Activated T-cell treated with anti-CD3 and anti-CD28 coated beads, Interleukin-2, amount 50 U/mL, for 4 hours (primary cell): ENCODE results near the gene SYT3. TPM values are rescaled to one million over a fixed set of nuclear protein-coding genes. Genes with fewer than 3 reads are reported as not detected.
"Not testable (repeated sequence)": the region's sequence is repeated elsewhere in the genome, so short reads cannot be mapped to it uniquely, and the experiment has no call there.

Experiments
- ATAC-seq, 2 donors: fragments of 200-7000 bp; cut with Tn5 transposase; one replicate each; pipeline ENCODE4 v1.10.0; 2021
- DNase-seq: peaks from one replicate; pipeline ENCODE4 v3.0.0-alpha.2; 2020
- H3K27me3 Mint-ChIP-seq: one replicate; pipeline ENCODE4 v1.8.0; 2021; ENCODE audit warnings: low read depth, mixed read lengths
- H3K36me3 Mint-ChIP-seq: one replicate; pipeline ENCODE4 v1.8.0; 2022; ENCODE audit warnings: mixed read lengths; ENCODE audit not compliant: insufficient read depth
- H3K4me1 Mint-ChIP-seq: one replicate; pipeline ENCODE4 v1.8.0; 2021; ENCODE audit warnings: low read depth, mixed read lengths
- H3K4me3 Mint-ChIP-seq: one replicate; pipeline ENCODE4 v1.8.0; 2021; ENCODE audit warnings: mild to moderate bottlenecking, moderate library complexity, mixed read lengths
- H3K9me3 Mint-ChIP-seq: one replicate; pipeline ENCODE4 v1.8.0; 2021; ENCODE audit warnings: mixed read lengths
- total RNA-seq, 3 donors: library from RNA; stranded (reverse); gene quantifications; one replicate each; pipeline ENCODE4 v1.2.1, GENCODE V29; 2021

SYT3 gene
- total RNA-seq, 3 donors from 2014 or later, result 0.35 to 1.2 (median 0.66) TPM

DNA sequence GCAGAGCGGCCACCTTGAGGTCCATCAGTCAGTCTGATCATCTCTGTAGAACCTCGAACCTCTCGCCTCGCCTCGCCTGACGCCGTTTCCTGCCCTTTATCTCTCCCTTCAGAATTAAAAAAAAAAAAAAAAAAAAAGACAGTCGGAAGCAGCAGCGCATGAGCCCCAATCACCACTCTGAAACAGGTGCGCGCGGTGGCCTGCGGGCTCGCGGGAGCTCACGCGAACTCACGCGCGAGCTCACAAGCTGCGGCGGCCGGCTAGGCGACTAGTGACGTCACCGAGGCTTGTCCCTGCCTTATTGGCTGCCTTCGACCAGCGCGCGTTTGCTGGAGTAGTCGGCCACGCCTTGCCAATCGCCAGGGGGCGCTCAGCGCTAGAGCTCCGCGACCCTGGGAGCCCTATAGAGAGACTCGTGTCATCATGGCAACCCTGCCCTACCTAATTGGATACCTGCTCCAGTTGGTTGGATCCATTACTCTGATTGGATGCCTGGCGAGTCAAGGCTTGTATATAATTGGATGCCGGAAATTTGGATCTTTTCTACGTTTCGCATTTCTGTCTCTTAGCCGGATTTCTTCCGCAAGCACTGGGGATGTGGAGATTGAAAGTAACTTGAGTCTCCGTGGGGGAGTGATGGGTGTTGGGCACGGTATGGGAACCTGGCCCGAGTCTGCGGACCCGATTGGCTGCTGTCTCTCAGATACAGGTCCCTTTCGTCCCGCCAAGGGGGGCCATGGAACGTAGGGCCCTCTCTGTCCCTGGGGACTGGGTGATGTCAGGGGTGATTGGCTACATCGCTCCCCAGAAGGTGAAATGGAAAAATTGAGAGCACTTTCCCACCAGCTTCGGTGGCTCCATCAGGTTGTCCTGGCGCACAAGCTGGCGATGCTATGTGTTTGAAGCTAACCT lies 31.6 kb downstream of the SYT3 start:
- Mint-ChIP-seq H3K36me3 (no peaks in the 10 kb centered on the region), H3K27me3 (peaks cover 35% of the 10 kb centered on the region), H3K9me3 (peaks cover 6% of the 10 kb centered on the region), H3K4me1 (peaks cover 7% of the 10 kb centered on the region), H3K4me3 (peak overlapping the region; percentile 55)
- DNase-seq (peak; percentile 53), ATAC-seq (peak; percentile 92 to 93)

GRCh38 chr19:50607388-50607787 lies 32.3 kb downstream of the SYT3 start:
- Mint-ChIP-seq H3K4me3 (no peak overlapping the region), H3K27me3 (peaks cover 40% of the 10 kb centered on the region), H3K9me3 (peaks cover 6% of the 10 kb centered on the region)

DNA sequence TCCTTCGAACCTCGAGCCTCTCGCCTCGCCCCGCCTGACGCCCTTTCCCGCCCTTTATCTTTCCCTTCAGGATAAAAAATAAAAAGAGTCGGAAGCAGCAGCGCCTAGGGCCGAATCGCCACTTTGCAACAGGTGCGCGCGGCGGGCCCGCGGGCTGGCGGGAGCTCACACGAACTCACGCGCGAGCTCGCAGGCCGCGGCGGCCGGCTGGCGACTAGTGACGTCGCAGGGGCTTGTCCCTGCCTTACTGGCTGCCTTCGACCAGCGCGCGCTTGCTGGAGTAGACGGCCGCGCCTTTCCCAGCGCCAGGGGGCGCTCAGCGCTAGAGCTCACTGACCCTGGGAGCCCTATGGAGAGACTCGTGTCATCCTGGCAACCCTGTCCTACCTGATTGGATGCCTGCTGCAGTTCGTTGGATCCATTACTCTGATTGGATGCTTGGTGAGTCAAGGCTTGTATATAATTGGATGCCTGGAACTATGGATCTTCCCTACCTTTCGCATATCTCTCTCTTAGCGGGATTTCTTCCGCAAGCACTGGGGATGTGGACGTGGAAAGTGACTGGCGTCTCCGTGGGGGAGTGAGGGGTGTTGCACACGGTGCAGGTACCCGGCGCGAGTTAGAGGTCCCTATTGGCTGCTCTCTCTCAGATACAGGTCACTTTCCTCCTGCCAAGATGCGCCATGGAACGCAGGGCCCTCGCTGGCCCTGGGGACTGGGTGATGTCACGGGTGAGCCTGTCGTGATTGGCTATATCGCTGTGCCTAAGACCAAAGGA lies 33.4 kb downstream of the SYT3 start:
- H3K4me3 Mint-ChIP-seq, DNase-seq, H3K9me3 Mint-ChIP-seq, H3K4me1 Mint-ChIP-seq, H3K36me3 Mint-ChIP-seq: not testable (repeated sequence)
- ATAC-seq, result peak; percentile 39 to 56
- H3K27me3 Mint-ChIP-seq, result peaks cover 50% of the 10 kb centered on the region

More at GRCh38 chr19:50607388-50607787, 32.3 kb downstream of the SYT3 start:
- Mint-ChIP-seq H3K36me3 (no peaks in the 10 kb centered on the region), H3K4me1 (peaks cover 7% of the 10 kb centered on the region)
- DNase-seq (no peak), ATAC-seq (no peak)

GRCh38 chr19:50604264-50605073 lies 35.2 kb downstream of the SYT3 start:
- peaks cover 45% of the 10 kb centered on the region for H3K27me3 Mint-ChIP-seq
- not testable (repeated sequence) for H3K36me3 Mint-ChIP-seq, H3K9me3 Mint-ChIP-seq, H3K4me1 Mint-ChIP-seq, DNase-seq, H3K4me3 Mint-ChIP-seq
- peak; percentile 38 to 44 for ATAC-seq

DNA sequence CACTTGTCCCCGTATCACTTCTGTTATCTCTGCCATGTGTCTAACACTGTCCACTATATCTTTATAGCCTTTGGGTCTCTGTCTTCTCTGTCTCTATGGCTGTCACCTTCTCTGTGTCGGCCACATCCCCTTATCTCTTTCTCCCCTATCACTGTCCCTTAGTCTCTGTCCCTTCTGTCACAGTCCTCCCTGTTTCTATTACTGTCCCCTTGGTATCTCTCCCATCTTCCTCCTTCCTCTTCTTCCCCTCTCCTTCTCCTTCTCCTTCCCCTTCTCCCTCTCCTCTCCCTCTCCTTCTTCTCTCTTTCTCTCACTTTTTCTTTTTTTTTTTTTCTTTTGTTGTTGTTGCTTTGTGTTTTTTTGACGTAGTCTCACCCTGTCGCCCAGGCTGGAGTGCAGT lies 36.7 kb downstream of the SYT3 start:
- DNase-seq (no peak), ATAC-seq (no peak)
- H3K36me3 Mint-ChIP-seq, result no peaks in the 10 kb centered on the region
- H3K27me3 Mint-ChIP-seq, result peaks cover 41% of the 10 kb centered on the region
- no peak overlapping the region for H3K4me3 Mint-ChIP-seq
- H3K4me1 Mint-ChIP-seq, result peaks cover 3% of the 10 kb centered on the region
- H3K9me3 Mint-ChIP-seq, result no peaks in the 10 kb centered on the region

DNA sequence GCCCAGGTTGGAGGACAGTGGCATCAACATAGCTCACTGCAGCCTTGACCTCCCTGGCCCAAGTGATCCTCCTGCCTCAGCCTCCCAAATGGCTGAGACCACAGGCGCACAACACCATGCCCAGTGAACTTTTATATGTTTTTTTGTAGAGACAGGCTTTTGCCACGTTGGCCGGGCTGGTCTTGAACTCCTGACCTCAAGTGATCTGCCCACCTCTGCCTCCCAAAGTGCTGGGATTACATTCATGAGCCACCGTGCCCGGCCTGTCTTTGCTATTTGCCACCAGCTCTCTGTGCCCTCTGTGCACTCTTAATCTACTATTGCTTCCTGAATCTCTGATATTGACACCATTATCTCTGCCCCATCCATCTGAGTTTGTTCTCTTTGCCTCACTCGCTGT lies 37.2 kb downstream of the SYT3 start:
- Mint-ChIP-seq H3K4me1 (peaks cover 3% of the 10 kb centered on the region), H3K36me3 (no peaks in the 10 kb centered on the region), H3K4me3 (no peak overlapping the region), H3K9me3 (no peaks in the 10 kb centered on the region), H3K27me3 (peaks cover 42% of the 10 kb centered on the region)
- no peak for ATAC-seq
- no peak for DNase-seq

DNA sequence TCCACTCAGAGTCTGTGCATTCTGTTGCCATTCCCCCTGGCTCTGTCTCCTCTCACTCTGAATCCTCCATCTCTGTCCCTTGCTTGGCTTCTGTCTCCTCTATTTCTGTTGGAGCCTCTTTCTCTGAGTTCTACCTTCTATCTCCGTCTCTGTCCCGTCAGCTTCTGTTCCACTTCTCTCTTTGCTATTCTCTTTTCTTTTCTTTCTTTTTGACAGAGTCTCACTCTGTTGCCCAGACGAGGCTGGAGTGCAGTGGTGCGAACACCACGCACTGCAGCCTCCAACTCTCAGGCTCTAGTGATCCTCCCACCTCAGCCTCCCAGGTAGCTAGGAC lies 37.6 kb downstream of the SYT3 start:
- no peaks in the 10 kb centered on the region for H3K36me3 Mint-ChIP-seq
- DNase-seq (no peak), ATAC-seq (no peak)
- H3K4me3 Mint-ChIP-seq, result no peak overlapping the region
- H3K9me3 Mint-ChIP-seq, result no peaks in the 10 kb centered on the region
- no peaks in the 10 kb centered on the region for H3K4me1 Mint-ChIP-seq
- peaks cover 39% of the 10 kb centered on the region for H3K27me3 Mint-ChIP-seq

- DNase-seq, result no peak
- Mint-ChIP-seq H3K4me1 (no peaks in the 10 kb centered on the region), H3K4me3 (no peak overlapping the region), H3K9me3 (no peaks in the 10 kb centered on the region), H3K36me3 (no peaks in the 10 kb centered on the region), H3K27me3 (peaks cover 36% of the 10 kb centered on the region)
- ATAC-seq, result peak in 1 of 2 donors; percentile 8
Measured at GRCh38 chr19:50601407-50602088, 38.1 kb downstream of the SYT3 start.

DNA sequence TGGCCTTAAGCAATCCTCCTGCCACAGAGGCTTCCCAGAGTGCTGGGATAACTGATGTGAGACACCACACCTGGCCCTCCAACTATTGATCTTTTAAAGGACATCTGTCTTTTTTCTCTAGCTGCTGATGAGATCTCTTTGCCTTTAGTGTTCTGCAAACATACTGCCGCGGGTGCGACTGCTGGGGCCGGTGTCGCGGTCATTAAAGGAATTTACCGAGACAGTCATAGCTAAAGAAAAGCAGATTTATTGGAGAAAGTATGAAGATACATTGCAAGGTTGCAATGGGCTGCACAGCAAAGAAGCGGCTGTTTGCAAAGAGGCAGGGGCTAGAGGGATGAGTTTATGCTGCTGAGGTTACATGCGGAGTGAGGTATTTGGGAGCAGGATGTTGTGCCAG lies 40.3 kb downstream of the SYT3 start:
- H3K36me3 Mint-ChIP-seq, result no peaks in the 10 kb centered on the region
- no peak for DNase-seq
- no peak overlapping the region for H3K4me3 Mint-ChIP-seq
- H3K9me3 Mint-ChIP-seq, result no peaks in the 10 kb centered on the region
- ATAC-seq, result no peak
- H3K4me1 Mint-ChIP-seq, result no peaks in the 10 kb centered on the region
- peaks cover 32% of the 10 kb centered on the region for H3K27me3 Mint-ChIP-seq

DNA sequence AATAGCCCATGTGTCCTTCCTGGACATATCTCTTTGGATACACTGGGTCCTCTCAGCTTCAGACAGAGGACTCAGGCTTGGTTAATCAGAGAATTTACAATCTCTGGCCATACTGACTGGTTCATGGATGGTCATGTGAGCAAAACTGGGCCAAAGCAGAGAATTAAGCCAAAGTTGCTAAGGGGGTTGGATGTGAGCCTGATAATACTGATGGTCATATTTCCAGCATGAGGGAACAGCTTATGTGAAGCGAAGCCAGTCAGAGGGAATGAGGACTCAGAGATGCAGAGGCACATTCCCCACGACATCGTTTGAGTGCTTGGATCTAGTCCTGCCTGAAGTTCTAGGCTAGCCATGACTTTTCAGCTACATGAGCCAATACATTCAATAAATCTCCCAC lies 49.5 kb downstream of the SYT3 start:
- H3K4me3 Mint-ChIP-seq, result no peak overlapping the region
- H3K9me3 Mint-ChIP-seq, result no peaks in the 10 kb centered on the region
- ATAC-seq (no peak), DNase-seq (no peak)
- no peaks in the 10 kb centered on the region for H3K36me3 Mint-ChIP-seq
- peaks cover 9% of the 10 kb centered on the region for H3K27me3 Mint-ChIP-seq
- no peaks in the 10 kb centered on the region for H3K4me1 Mint-ChIP-seq

DNA sequence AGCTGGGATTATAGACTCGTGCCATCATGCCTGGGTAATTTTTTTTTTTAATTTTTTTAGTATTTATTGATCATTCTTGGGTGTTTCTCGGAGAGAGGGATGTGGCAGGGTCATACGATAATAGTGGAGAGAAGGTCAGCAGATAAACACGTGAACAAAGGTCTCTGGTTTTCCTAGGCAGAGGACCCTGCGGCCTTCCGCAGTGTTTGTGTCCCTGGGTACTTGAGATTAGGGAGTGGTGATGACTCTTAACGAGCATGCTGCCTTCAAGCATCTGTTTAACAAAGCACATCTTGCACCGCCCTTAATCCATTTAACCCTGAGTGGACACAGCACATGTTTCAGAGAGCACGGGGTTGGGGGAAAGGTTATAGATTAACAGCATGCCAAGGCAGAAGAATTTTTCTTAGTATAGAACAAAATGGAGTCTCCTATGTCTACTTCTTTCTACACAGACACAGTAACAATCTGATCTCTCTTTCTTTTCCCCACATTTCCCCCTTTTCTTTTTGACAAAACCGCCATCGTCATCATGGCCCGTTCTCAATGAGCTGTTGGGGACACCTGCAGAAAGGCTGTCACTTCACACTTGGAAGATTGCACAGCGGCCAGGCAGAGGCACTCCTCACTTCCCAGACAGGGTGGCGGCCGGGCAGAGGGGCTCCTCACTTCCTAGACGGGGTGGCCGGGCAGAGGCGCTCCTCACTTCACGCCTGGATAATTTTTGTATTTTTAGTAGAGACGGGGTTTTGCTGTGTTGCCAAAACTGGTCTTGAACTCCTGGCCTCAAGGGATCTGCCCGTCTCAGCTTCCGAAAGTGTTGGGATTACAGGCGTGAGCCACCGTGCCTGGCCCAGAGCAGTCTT lies 57.7 kb downstream of the SYT3 start:
- H3K9me3 Mint-ChIP-seq, ATAC-seq, DNase-seq, H3K36me3 Mint-ChIP-seq, H3K4me1 Mint-ChIP-seq, H3K4me3 Mint-ChIP-seq: not testable (repeated sequence)
- H3K27me3 Mint-ChIP-seq, result peaks cover 11% of the 10 kb centered on the region

DNA sequence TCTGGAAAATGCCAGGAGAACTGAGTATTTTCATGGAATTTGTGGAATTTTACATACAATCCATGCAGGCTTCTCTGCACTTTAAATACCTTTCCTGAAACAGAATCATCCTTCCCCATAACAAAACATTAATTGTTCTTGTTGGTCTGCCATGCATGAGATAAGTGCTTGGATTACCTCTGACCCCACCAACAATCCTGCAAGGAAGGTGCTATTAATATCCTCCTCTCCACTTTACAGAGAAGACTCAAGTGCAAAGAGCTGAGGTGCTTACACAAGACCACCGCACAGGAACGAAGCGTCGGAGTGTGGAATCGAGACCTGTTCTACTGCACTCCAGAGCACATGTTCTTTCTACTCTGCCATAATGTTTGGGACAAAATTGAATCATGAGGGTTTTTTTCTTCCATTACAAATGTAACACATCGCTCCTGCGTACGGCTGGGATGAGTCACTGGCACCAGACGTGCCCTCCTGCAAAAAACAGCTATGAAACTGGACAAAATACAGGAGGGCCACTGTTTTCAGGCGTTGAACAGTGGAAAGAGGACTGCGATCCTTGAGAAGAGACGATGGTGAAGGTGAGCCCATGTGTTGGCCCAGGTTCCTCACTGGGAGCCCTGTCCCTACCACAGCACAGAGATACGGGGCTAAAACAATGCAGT lies 58.6 kb downstream of the SYT3 start:
- no peak overlapping the region for H3K4me3 Mint-ChIP-seq
- no peaks in the 10 kb centered on the region for H3K9me3 Mint-ChIP-seq
- peaks cover 11% of the 10 kb centered on the region for H3K27me3 Mint-ChIP-seq
- DNase-seq, result no peak
- H3K4me1 Mint-ChIP-seq, result no peaks in the 10 kb centered on the region
- ATAC-seq, result no peak
- no peaks in the 10 kb centered on the region for H3K36me3 Mint-ChIP-seq

DNA sequence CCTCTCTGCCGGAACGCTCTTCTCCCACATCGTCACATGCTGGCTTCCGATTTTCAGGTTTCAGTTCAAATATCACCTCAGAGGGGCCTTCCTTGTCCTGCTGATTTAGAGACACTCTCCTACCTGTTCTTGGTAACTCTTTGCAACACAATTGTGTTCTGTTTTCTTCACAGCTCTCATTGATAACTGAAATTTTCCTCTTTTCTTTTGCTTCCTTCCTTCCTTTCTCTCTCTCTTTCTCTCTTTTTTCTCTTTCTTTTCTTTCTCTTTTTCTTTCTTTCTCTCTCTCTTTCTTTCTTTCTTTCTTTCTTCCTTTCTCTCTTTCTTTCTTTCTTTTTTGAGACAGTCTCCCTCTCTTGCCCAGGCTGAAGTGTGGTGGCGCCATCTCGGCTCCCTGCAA lies 59.4 kb downstream of the SYT3 start:
- Mint-ChIP-seq H3K9me3 (no peaks in the 10 kb centered on the region), H3K27me3 (peaks cover 11% of the 10 kb centered on the region), H3K36me3 (no peaks in the 10 kb centered on the region), H3K4me3 (peak overlapping the region; percentile 5), H3K4me1 (no peaks in the 10 kb centered on the region)
- ATAC-seq, result no peak
- DNase-seq, result no peak
